ENCODE results near the gene SULF2.
A peak's percentile ranks its signal among the peaks of the same experiment; 100 is the strongest.

The SULF2 gene

DNA sequence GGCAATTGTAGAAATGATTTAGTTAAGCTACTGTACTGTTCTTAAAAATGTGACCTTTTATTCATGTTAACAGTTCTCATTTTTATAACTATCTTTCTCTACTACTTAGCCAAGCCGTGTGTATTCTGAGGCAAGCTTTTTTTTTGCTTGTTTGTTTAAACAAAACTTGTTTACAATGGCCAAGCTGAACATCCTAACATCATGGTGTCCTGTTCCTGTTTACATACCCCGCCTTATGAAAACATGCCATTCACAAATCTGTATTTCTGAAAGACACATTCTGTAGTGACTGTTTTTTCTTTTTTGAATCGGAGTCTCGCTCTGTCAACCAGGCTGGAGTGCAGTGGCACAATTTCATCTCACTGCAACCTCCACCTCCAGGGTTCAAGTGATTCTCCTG, 142.7 kb downstream of the SULF2 start:
- TF ChIP-seq CTCF (conservative IDR thresholded peaks at IDR 0.05) (no peak), ZFX (IDR thresholded peaks at IDR 0.05) (no peak)
- H3K27ac ChIP-seq: peak overlapping the region; percentile 62

DNA sequence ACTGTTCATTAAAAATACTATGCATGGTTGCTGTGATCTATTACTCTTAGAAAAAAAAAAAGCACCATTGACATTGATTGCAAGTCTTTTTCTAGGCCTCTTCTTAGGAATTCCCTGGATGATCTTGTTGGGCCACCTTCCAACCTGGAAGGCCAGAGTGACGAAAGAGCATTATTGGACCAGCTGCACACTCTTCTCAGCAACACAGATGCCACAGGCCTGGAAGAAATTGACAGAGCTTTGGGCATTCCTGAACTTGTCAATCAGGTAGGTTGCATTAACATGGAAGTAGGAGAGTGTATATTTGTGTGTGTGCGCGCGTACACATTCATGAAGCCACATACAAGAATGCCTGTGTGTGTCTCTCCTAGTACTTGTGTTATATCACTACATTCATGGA, 143.2 kb downstream of the SULF2 start:
- TF ChIP-seq ZFX (IDR thresholded peaks at IDR 0.05) (no peak), CTCF (conservative IDR thresholded peaks at IDR 0.05) (no peak)
- H3K27ac ChIP-seq: no peak overlapping the region; the same call in 1 of the 2 replicates

DNA sequence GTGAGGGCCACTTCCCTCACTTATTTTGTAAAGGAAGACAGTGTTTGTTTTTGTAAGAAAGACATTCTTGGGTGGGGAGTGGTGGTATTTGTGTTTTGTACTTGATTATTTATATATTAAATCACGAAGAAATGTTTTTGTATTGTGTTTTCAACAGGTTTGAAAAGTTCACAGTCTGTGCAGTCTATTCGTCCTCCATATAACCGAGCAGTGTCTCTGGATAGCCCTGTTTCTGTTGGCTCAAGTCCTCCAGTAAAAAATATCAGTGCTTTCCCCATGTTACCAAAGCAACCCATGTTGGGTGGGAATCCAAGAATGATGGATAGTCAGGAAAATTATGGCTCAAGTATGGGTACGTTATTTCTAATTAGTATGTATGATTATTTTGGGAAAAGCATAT, 146.4 kb downstream of the SULF2 start:
- H3K27ac ChIP-seq: no peak overlapping the region
- TF ChIP-seq CTCF (conservative IDR thresholded peaks at IDR 0.05) (no peak), ZFX (IDR thresholded peaks at IDR 0.05) (no peak)

GRCh38 chr20:47635256-47635655, 150.0 kb downstream of the SULF2 start:
- TF ChIP-seq CTCF (conservative IDR thresholded peaks at IDR 0.05): no peak
- no peak for TF ChIP-seq ZFX (IDR thresholded peaks at IDR 0.05)
- H3K27ac ChIP-seq: no peak overlapping the region

- TF ChIP-seq ZFX (IDR thresholded peaks at IDR 0.05) (no peak), CTCF (conservative IDR thresholded peaks at IDR 0.05) (no peak)
- H3K27ac ChIP-seq: no peak overlapping the region
These were observed 154.2 kb downstream of the SULF2 start for GRCh38 chr20:47631078-47631477.

- H3K27ac ChIP-seq: no peak overlapping the region
- no peak for TF ChIP-seq CTCF (conservative IDR thresholded peaks at IDR 0.05)
- TF ChIP-seq ZFX (IDR thresholded peaks at IDR 0.05): no peak
These were observed 155.4 kb downstream of the SULF2 start for GRCh38 chr20:47629907-47630306.

GRCh38 chr20:47627540-47627939, 157.7 kb downstream of the SULF2 start:
- no peak overlapping the region for H3K27ac ChIP-seq
- TF ChIP-seq CTCF (conservative IDR thresholded peaks at IDR 0.05): no peak
- no peak for TF ChIP-seq ZFX (IDR thresholded peaks at IDR 0.05)
